GM23338 (cell line): ENCODE data around the gene POU2AF2. TPM values are rescaled to one million over a fixed set of nuclear protein-coding genes. Genes with fewer than 3 reads are reported as not detected.

Source experiments
- ATAC-seq: fragments of 200-7000 bp; cut with Tn5 transposase; 3 replicates; pipeline ENCODE4 v1.9.1; 2020
- DNase-seq: peaks from one replicate; pipeline ENCODE4 v3.0.0-alpha.2; 2015; ENCODE audit warnings: low spot score
- H2AFZ ChIP-seq: fragments of 200-600 bp; sonication (generic); 2 replicates; pipeline ENCODE4 v1.8.0; 2016; ENCODE audit warnings: antibody characterized with exemption, mild to moderate bottlenecking, moderate library complexity
- H3F3A ChIP-seq: fragments of 200-600 bp; sonication (generic); replicated peaks from 2 replicates; pipeline ENCODE4 v1.8.0; 2017; ENCODE audit warnings: antibody characterized with exemption, mixed run types, low read depth
- H3K27ac ChIP-seq: fragments of 200-600 bp; sonication (generic); 2 replicates; pipeline ENCODE4 v1.6.1; 2016; ENCODE audit warnings: low read depth
- H3K27me3 ChIP-seq: fragments of 200-600 bp; sonication (generic); 2 replicates; pipeline ENCODE4 v1.8.0; 2016; ENCODE audit warnings: mild to moderate bottlenecking, mixed run types, moderate library complexity; ENCODE audit not compliant: insufficient read depth
- H3K36me3 ChIP-seq: fragments of 200-600 bp; sonication (generic); 2 replicates; pipeline ENCODE4 v1.8.0; 2016; ENCODE audit warnings: mild to moderate bottlenecking; ENCODE audit not compliant: insufficient read depth
- H3K4me1 ChIP-seq: fragments of 200-600 bp; sonication (generic); 2 replicates; pipeline ENCODE4 v1.8.0; 2016; ENCODE audit warnings: mild to moderate bottlenecking, moderate library complexity; ENCODE audit not compliant: insufficient read depth
- H3K4me2 ChIP-seq: fragments of 200-600 bp; sonication (generic); 2 replicates; pipeline ENCODE4 v1.7.1; 2017; ENCODE audit warnings: mixed run types
- H3K4me3 ChIP-seq: fragments of 200-600 bp; sonication (generic); 2 replicates; pipeline ENCODE4 v1.6.1; 2016; ENCODE audit warnings: mixed run types
- H3K79me2 ChIP-seq: fragments of 200-600 bp; sonication (generic); replicated peaks from 2 replicates; pipeline ENCODE4 v1.8.0; 2017; ENCODE audit warnings: mild to moderate bottlenecking; ENCODE audit not compliant: insufficient read depth
- H3K9me2 ChIP-seq: fragments of 200-600 bp; sonication (generic); 2 replicates; pipeline ENCODE4 v1.8.0; 2017; ENCODE audit not compliant: insufficient read depth
- H4K20me1 ChIP-seq: fragments of 200-600 bp; sonication (generic); replicated peaks from 2 replicates; pipeline ENCODE4 v1.8.0; 2017; ENCODE audit warnings: mild to moderate bottlenecking; ENCODE audit not compliant: insufficient read depth
- H3K27ac Mint-ChIP-seq: 2 replicates; pipeline ENCODE4 v1.8.0; 2020; ENCODE audit warnings: inconsistent platforms, mild to moderate bottlenecking, moderate library complexity, mixed read lengths
- H3K27me3 Mint-ChIP-seq: 3 replicates; pipeline ENCODE4 v1.8.0; 2022; ENCODE audit warnings: low read depth, mild to moderate bottlenecking, moderate library complexity, mixed read lengths, inconsistent platforms; ENCODE audit not compliant: insufficient read depth, poor library complexity
- H3K36me3 Mint-ChIP-seq: 3 replicates; pipeline ENCODE4 v1.8.0; 2021; ENCODE audit warnings: low read depth, mild to moderate bottlenecking, inconsistent platforms, moderate library complexity, mixed read lengths
- H3K4me1 Mint-ChIP-seq: 3 replicates; pipeline ENCODE4 v1.8.0; 2020; ENCODE audit warnings: mild to moderate bottlenecking, inconsistent platforms, mixed read lengths
- H3K4me3 Mint-ChIP-seq: 3 replicates; pipeline ENCODE4 v1.8.0; 2021; ENCODE audit warnings: moderate library complexity, mild to moderate bottlenecking, inconsistent platforms, mixed read lengths
- H3K9me3 Mint-ChIP-seq: 3 replicates; pipeline ENCODE4 v1.8.0; 2020; ENCODE audit warnings: moderate library complexity, mild to moderate bottlenecking, inconsistent platforms, mixed read lengths
- CREB1 ChIP-seq: fragments of 250-450 bp; sonication (Bioruptor Pico); IDR thresholded peaks from 2 replicates; pipeline ENCODE4 v1.5.0; 2020; ENCODE audit warnings: low read depth, mild to moderate bottlenecking, moderate library complexity
- EZH2 ChIP-seq: fragments of 200-600 bp; sonication (generic); IDR thresholded peaks from one replicate; pipeline ENCODE4 v1.8.0; 2017; ENCODE audit warnings: antibody characterized with exemption, mild to moderate bottlenecking, low read depth; ENCODE audit not compliant: unreplicated experiment
- EZH2phosphoT487 ChIP-seq: fragments of 200-600 bp; sonication (generic); IDR thresholded peaks from one replicate; pipeline ENCODE4 v1.8.1; 2018; ENCODE audit warnings: antibody characterized with exemption; ENCODE audit not compliant: unreplicated experiment
- JUNB ChIP-seq: IDR thresholded peaks from one replicate; pipeline ENCODE4 v1.6.1; 2016; ENCODE audit warnings: antibody characterized with exemption; ENCODE audit not compliant: unreplicated experiment
- NANOG ChIP-seq: IDR thresholded peaks from 2 replicates; pipeline ENCODE4 v1.6.1; 2016; ENCODE audit warnings: antibody characterized with exemption, borderline replicate concordance
- POLR2AphosphoS5 ChIP-seq: IDR thresholded peaks from 2 replicates; pipeline ENCODE4 v1.6.1; 2016; ENCODE audit warnings: antibody characterized with exemption, low read depth
- STAT1 ChIP-seq: IDR thresholded peaks from one replicate; pipeline ENCODE4 v1.6.1; 2016; ENCODE audit warnings: antibody characterized with exemption; ENCODE audit not compliant: unreplicated experiment
- ZNF331 ChIP-seq: fragments of 250-450 bp; sonication (Bioruptor Pico); IDR thresholded peaks from 2 replicates; pipeline ENCODE4 v1.5.0; 2020; ENCODE audit warnings: low read depth, mild to moderate bottlenecking, moderate library complexity
- polyA plus RNA-seq: library from polyadenylated mRNA; unstranded; fragments of >200 nt; fragmentation: Nextera tagmentation; extraction: Ambion mirVana; gene quantifications from 2 replicates; pipeline ENCODE4 v1.2.1, GENCODE V29; 2016
- total RNA-seq: library from RNA; depleted of rRNA; stranded (reverse); fragments of >200 nt; shearing (Covaris generic); gene quantifications from 2 replicates; pipeline ENCODE4 v1.2.3, GENCODE V29; 2014
- TF ChIP-seq, protein P1 (sequence below), 2 experiments: fragments of 200-600 bp in 1 of 2; sonication (generic) in 1 of 2; conservative IDR thresholded peaks; 2 replicates each; pipeline versions ENCODE4 v1.5.1 to v1.6.1; 2016 to 2017; ENCODE audit warnings: antibody characterized with exemption in 2 of 2, low read depth in 2 of 2, mild to moderate bottlenecking in 2 of 2, moderate library complexity in 1 of 2
- TF ChIP-seq, protein P2 (sequence below): IDR thresholded peaks from 2 replicates; pipeline ENCODE4 v1.6.1; 2016; ENCODE audit warnings: antibody characterized with exemption
- TF ChIP-seq, protein P3 (sequence below): IDR thresholded peaks from one replicate; pipeline ENCODE4 v1.6.1; 2018; ENCODE audit warnings: antibody characterized with exemption; ENCODE audit not compliant: unreplicated experiment

Gene POU2AF2
- total and polyA plus RNA-seq, 2 experiments from 2014 or later: not detected

DNA sequence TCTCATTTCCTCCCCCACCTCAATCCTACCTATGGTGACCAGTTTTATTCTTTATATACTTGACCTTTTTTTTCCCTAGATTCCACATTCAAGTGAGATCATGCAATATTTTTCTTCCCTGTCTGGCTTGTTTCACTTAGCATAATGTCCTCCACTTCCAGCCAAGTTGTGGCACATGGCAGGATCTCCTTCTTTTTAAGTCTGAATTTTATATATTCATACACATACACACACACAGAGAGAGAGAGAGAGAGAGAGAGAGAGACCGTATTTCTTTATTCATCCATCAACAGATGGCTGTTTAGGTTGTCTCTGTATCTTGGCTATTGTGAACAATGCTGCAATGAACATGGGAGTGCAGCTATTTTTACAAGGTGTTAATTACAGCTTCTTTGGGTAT lies 1.4 kb downstream of the POU2AF2 start (continued):
- TF ChIP-seq NANOG: no peak
- TF ChIP-seq, protein P1, sequence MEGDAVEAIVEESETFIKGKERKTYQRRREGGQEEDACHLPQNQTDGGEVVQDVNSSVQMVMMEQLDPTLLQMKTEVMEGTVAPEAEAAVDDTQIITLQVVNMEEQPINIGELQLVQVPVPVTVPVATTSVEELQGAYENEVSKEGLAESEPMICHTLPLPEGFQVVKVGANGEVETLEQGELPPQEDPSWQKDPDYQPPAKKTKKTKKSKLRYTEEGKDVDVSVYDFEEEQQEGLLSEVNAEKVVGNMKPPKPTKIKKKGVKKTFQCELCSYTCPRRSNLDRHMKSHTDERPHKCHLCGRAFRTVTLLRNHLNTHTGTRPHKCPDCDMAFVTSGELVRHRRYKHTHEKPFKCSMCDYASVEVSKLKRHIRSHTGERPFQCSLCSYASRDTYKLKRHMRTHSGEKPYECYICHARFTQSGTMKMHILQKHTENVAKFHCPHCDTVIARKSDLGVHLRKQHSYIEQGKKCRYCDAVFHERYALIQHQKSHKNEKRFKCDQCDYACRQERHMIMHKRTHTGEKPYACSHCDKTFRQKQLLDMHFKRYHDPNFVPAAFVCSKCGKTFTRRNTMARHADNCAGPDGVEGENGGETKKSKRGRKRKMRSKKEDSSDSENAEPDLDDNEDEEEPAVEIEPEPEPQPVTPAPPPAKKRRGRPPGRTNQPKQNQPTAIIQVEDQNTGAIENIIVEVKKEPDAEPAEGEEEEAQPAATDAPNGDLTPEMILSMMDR (conservative IDR thresholded peaks at IDR 0.05; ENCODE audit: low read depth in 2 of 2): no peak
- no peak for TF ChIP-seq EZH2
- TF ChIP-seq STAT1: no peak
- no peak for TF ChIP-seq EZH2phosphoT487
- TF ChIP-seq, protein P2, sequence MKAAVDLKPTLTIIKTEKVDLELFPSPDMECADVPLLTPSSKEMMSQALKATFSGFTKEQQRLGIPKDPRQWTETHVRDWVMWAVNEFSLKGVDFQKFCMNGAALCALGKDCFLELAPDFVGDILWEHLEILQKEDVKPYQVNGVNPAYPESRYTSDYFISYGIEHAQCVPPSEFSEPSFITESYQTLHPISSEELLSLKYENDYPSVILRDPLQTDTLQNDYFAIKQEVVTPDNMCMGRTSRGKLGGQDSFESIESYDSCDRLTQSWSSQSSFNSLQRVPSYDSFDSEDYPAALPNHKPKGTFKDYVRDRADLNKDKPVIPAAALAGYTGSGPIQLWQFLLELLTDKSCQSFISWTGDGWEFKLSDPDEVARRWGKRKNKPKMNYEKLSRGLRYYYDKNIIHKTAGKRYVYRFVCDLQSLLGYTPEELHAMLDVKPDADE: no peak
- TF ChIP-seq CREB1 (CRISPR knock-in tag): no peak

DNA sequence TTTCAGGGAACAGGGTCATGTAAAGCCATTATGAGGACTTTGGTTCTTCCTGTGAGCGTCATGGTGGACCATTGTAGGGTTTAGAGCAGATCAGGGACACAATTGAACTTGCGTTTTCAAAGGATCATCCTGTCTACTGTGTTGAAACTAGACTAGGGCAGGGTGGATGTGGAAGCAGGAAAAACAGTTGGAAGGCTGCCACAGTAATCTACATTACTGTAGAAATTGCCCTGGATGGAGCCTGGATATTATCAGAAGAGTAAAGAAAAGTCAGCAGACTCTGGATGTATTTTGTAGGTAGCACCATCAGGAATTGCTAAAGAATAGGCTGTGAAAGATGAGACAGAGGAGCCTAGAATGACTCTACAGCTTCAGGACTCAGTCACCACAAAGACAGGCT lies 5.4 kb downstream of the POU2AF2 start:
- H3K27me3 Mint-ChIP-seq: peaks cover 1% of the 10 kb centered on the region
- TF ChIP-seq, protein P1 (conservative IDR thresholded peaks at IDR 0.05; ENCODE audit: low read depth in 2 of 2): no peak
- TF ChIP-seq, protein P2: no peak
- TF ChIP-seq, protein P3, sequence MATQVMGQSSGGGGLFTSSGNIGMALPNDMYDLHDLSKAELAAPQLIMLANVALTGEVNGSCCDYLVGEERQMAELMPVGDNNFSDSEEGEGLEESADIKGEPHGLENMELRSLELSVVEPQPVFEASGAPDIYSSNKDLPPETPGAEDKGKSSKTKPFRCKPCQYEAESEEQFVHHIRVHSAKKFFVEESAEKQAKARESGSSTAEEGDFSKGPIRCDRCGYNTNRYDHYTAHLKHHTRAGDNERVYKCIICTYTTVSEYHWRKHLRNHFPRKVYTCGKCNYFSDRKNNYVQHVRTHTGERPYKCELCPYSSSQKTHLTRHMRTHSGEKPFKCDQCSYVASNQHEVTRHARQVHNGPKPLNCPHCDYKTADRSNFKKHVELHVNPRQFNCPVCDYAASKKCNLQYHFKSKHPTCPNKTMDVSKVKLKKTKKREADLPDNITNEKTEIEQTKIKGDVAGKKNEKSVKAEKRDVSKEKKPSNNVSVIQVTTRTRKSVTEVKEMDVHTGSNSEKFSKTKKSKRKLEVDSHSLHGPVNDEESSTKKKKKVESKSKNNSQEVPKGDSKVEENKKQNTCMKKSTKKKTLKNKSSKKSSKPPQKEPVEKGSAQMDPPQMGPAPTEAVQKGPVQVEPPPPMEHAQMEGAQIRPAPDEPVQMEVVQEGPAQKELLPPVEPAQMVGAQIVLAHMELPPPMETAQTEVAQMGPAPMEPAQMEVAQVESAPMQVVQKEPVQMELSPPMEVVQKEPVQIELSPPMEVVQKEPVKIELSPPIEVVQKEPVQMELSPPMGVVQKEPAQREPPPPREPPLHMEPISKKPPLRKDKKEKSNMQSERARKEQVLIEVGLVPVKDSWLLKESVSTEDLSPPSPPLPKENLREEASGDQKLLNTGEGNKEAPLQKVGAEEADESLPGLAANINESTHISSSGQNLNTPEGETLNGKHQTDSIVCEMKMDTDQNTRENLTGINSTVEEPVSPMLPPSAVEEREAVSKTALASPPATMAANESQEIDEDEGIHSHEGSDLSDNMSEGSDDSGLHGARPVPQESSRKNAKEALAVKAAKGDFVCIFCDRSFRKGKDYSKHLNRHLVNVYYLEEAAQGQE: no peak
- TF ChIP-seq EZH2: no peak
- no peak for TF ChIP-seq POLR2AphosphoS5
- no peak for TF ChIP-seq ZNF331 (CRISPR knock-in tag)
- no peak for TF ChIP-seq JUNB
- TF ChIP-seq CREB1 (CRISPR knock-in tag): no peak

More for the DNA sequence above, 5.4 kb downstream of the POU2AF2 start:
- Histone ChIP-seq H3K4me1 (no peaks in the 10 kb centered on the region), H3K27ac (no peak overlapping the region), H2AFZ (no peak overlapping the region), H3F3A (no peaks in the 10 kb centered on the region), H3K27me3 (no peaks in the 10 kb centered on the region), H4K20me1 (no peaks in the 10 kb centered on the region), H3K9me2 (peaks cover 9% of the 10 kb centered on the region; the same call in 1 of the 2 replicates), H3K79me2 (no peaks in the 10 kb centered on the region), H3K36me3 (no peaks in the 10 kb centered on the region), H3K4me2 (no peak overlapping the region), H3K4me3 (no peak overlapping the region)
- Mint-ChIP-seq H3K4me1 (no peaks in the 10 kb centered on the region), H3K27ac (no peak overlapping the region), H3K4me3 (no peak overlapping the region), H3K9me3 (no peaks in the 10 kb centered on the region), H3K36me3 (no peaks in the 10 kb centered on the region)
- DNase-seq: no peak
- ATAC-seq: no peak
